Measurements from ENCODE around the gene ASTN2.

The ASTN2 gene

DNA sequence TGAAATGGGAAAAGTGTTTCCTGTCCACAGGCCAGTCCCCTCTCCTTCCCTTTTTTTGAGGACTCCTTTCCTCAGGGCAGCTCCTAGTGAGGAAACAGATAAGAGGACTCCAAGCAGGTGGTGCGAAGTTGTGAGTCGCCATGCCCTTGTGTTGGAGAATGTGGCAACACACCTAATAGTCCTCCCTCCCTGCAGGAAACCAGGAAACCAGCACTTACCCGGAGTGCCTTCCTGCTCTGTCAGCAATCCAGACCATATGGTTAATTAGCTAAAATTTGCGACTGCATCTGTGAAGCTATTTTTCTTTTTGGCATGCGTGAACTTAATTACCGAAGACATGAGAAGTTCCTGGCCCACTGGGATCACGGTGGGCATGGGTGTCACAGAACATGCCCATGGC lies 657.8 kb downstream of the ASTN2 start:
- H3K27me3 ChIP-seq: no peaks in the 10 kb centered on the region
- TF ChIP-seq CTCF (IDR thresholded peaks at IDR 0.05): no peak
- DNase-seq: no peak
- no peak overlapping the region for H3K27ac ChIP-seq
- H3K4me1 ChIP-seq: no peaks in the 10 kb centered on the region
- no peaks in the 10 kb centered on the region for H3K36me3 ChIP-seq
- intact Hi-C loops (cut with DNase I; ENCODE audit: low total_unique reads): no loop called here
- no peaks in the 10 kb centered on the region for H3K9me3 ChIP-seq
- no peak overlapping the region for H3K4me3 ChIP-seq

DNA sequence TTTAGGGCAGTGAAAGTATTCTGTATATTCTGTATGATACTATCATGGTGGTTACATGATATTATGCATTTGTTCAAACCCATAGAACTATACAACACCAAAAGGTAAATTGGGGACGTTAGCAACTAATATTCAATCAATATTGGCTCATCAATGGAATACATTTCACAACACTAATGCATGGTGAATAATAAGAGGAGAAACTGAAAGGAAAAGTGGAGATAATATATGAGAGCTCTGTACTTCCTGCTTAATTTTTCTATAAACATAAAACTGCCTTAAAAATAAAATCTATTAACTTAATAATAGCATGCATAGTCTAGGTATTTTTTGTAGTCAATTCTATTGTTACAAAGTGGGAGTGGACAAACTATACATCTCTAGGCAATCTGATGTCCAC lies 661.5 kb downstream of the ASTN2 start:
- DNase-seq: no peak
- no peak overlapping the region for H3K27ac ChIP-seq
- intact Hi-C loops (cut with DNase I; ENCODE audit: low total_unique reads): no loop called here
- H3K4me3 ChIP-seq: no peak overlapping the region
- H3K36me3 ChIP-seq: no peaks in the 10 kb centered on the region
- no peaks in the 10 kb centered on the region for H3K4me1 ChIP-seq
- H3K27me3 ChIP-seq: no peaks in the 10 kb centered on the region
- no peak for TF ChIP-seq CTCF (IDR thresholded peaks at IDR 0.05)
- no peaks in the 10 kb centered on the region for H3K9me3 ChIP-seq

DNA sequence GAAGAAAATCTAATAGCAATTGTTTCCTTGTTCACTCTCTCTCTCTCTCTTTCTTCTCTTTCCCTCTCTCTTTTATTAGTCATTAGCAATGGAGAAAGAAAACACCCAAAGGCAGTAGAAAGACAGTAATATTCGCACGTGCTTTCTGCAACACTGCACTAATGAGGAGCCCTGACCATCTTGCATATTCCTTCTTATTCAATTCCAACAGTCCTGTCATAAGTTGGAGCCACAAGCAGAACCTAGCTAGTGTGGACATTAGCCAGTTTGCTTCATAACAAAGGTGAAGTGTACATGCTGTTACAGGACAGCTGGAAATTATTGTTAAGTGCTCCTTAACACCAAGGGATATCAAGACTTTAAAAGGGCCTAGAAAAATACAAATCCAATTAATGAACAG lies 664.3 kb downstream of the ASTN2 start:
- no peak overlapping the region for H3K4me3 ChIP-seq
- intact Hi-C loops (cut with DNase I; ENCODE audit: low total_unique reads): no loop called here
- H3K27ac ChIP-seq: no peak overlapping the region
- no peak for TF ChIP-seq CTCF (IDR thresholded peaks at IDR 0.05)
- no peak for DNase-seq
- no peaks in the 10 kb centered on the region for H3K27me3 ChIP-seq
- H3K36me3 ChIP-seq: no peaks in the 10 kb centered on the region
- no peaks in the 10 kb centered on the region for H3K9me3 ChIP-seq
- H3K4me1 ChIP-seq: no peaks in the 10 kb centered on the region

DNA sequence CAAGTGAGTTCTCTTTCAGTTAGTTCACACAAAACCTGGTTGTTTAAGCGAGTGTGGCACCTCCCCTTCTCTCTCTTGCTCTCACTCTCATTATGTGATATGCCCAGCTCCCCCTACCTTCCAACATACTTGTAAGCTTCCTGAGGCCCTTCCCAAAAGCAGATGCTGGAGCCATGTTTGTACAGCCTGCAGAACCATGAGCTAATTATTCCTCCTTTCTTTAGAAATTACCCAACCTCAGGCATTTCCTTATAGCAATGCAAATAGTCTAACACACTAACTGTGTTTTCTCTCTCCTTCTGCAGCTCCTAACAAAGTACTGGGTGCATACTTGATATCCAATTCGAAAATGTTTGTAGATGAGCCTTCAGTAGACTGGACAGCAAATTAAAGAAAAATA lies 665.1 kb downstream of the ASTN2 start:
- no peak for DNase-seq
- H3K4me3 ChIP-seq: no peak overlapping the region
- no peaks in the 10 kb centered on the region for H3K4me1 ChIP-seq
- no peaks in the 10 kb centered on the region for H3K9me3 ChIP-seq
- no peaks in the 10 kb centered on the region for H3K27me3 ChIP-seq
- no peak for TF ChIP-seq CTCF (IDR thresholded peaks at IDR 0.05)
- intact Hi-C loops (cut with DNase I; ENCODE audit: low total_unique reads): no loop called here
- H3K36me3 ChIP-seq: no peaks in the 10 kb centered on the region
- no peak overlapping the region for H3K27ac ChIP-seq

- no peaks in the 10 kb centered on the region for H3K9me3 ChIP-seq
- intact Hi-C loops (cut with DNase I; ENCODE audit: low total_unique reads): no loop called here
- no peaks in the 10 kb centered on the region for H3K27me3 ChIP-seq
- no peaks in the 10 kb centered on the region for H3K4me1 ChIP-seq
- H3K27ac ChIP-seq: no peak overlapping the region
- no peak overlapping the region for H3K4me3 ChIP-seq
- H3K36me3 ChIP-seq: no peaks in the 10 kb centered on the region
- DNase-seq: no peak
- TF ChIP-seq CTCF (IDR thresholded peaks at IDR 0.05): no peak
Measured at GRCh38 chr9:116749176-116749575, 665.7 kb downstream of the ASTN2 start.

- no peak for DNase-seq
- no peak for TF ChIP-seq CTCF (IDR thresholded peaks at IDR 0.05)
- Histone ChIP-seq H3K27me3 (no peaks in the 10 kb centered on the region), H3K27ac (no peak overlapping the region), H3K9me3 (no peaks in the 10 kb centered on the region), H3K4me3 (no peak overlapping the region), H3K4me1 (peaks cover 0 to 5% (median 2%) of the 10 kb centered on the region in 4 donors), H3K36me3 (no peaks in the 10 kb centered on the region)
- intact Hi-C loops (cut with DNase I; ENCODE audit: low total_unique reads): no loop called here
Measured at GRCh38 chr9:116741742-116742141, 673.1 kb downstream of the ASTN2 start.
